NCI-H345 (cell line): ENCODE results near the gene ZNF100.
"Not testable (repeated sequence)": the region's sequence is repeated elsewhere in the genome, so short reads cannot be mapped to it uniquely, and the experiment has no call there.

ENCODE experiments used
- DNase-seq: peaks from one replicate; lab custom pipeline; 2025; lab: John Stamatoyannopoulos, UW

The ZNF100 gene

GRCh38 chr19:21704320-21704719, 63.1 kb downstream of the ZNF100 start:
- DNase-seq = no peak

GRCh38 chr19:21699197-21699596, 68.2 kb downstream of the ZNF100 start:
- no peak for DNase-seq

GRCh38 chr19:21698215-21698614, 69.2 kb downstream of the ZNF100 start:
- peak; percentile 0 for DNase-seq

- no peak for DNase-seq
These were observed 69.7 kb downstream of the ZNF100 start for GRCh38 chr19:21697698-21698097.

- DNase-seq = no peak
These were observed 73.0 kb downstream of the ZNF100 start for GRCh38 chr19:21694171-21694906.

- DNase-seq = no peak
These were observed 74.0 kb downstream of the ZNF100 start for GRCh38 chr19:21693399-21693798.

GRCh38 chr19:21691661-21692060, 75.7 kb downstream of the ZNF100 start:
- DNase-seq = no peak

GRCh38 chr19:21688464-21688863, 78.9 kb downstream of the ZNF100 start:
- DNase-seq = no peak

- DNase-seq = no peak
These were observed 86.7 kb downstream of the ZNF100 start for GRCh38 chr19:21680671-21681070.

GRCh38 chr19:21680026-21680425, 87.4 kb downstream of the ZNF100 start:
- no peak for DNase-seq

- DNase-seq = no peak
These were observed 89.5 kb downstream of the ZNF100 start for GRCh38 chr19:21677696-21678418.

GRCh38 chr19:21674454-21674853, 92.9 kb downstream of the ZNF100 start:
- no peak for DNase-seq

- DNase-seq = not testable (repeated sequence)
These were observed 93.9 kb downstream of the ZNF100 start for GRCh38 chr19:21673479-21673878.
